M059J (cell line): ENCODE data around the gene ZNF382. TPM values are rescaled to one million over a fixed set of nuclear protein-coding genes. Genes with fewer than 3 reads are reported as not detected.
A peak's percentile ranks its signal among the peaks of the same experiment; 100 is the strongest.
"Not testable (repeated sequence)": the region's sequence is repeated elsewhere in the genome, so short reads cannot be mapped to it uniquely, and the experiment has no call there.

Source experiments
- DNase-seq: peaks from one replicate; pipeline ENCODE4 v3.0.0-alpha.2; 2012; ENCODE audit warnings: low read depth
- total RNA-seq: library from RNA; depleted of rRNA; stranded (reverse); fragments of >200 nt; shearing (Covaris generic); gene quantifications from 2 replicates; pipeline ENCODE4 v1.2.3, GENCODE V29; 2014; rRNA removed

The ZNF382 gene
- total RNA-seq: 8.3 and 12.8 TPM in 2 replicates

DNA sequence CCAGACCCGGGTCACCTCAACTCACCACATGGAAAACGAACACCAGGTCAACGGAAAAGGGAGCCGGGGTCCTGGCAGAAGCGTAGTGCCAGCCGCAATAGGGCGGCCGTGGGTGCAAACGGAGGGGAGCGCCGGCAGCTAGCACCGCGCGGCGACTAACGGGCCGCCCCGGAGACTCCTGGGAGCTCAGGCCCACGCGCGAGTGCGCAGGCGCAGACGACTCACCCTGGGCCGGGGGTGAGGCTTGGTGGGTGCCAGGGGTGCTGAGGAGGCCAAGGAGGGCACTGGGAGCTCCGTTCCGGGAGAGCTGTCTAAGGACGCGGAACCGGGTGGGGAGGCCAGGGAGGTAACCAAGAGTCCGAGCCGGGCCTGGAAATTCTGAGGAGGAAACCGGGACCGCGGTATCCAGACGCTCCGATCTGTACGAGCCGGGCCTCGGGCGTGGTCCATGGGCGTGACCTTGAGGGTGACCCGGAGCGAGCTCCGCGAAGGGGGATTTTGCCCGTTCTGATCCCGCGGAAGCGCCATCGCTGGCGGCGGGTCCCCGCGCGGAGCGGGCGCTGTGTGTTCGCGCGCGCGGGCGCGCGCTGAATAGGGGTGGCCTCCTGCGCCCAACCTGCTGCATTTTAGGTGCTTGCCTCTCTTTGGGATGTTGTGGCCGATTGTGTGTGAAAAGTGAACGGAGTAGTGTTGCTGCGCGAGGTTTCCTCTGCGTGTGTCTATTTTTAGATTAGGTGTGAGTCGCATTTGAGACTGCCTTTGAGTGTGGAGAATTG, at the start of gene ZNF382:
Gene ZNF382 (plus strand): TSS at position 213 of the 776 bp plus-strand sequence. CDS start 4,602 bp downstream, outside the sequence.
- DNase-seq: peak; percentile 64

DNA sequence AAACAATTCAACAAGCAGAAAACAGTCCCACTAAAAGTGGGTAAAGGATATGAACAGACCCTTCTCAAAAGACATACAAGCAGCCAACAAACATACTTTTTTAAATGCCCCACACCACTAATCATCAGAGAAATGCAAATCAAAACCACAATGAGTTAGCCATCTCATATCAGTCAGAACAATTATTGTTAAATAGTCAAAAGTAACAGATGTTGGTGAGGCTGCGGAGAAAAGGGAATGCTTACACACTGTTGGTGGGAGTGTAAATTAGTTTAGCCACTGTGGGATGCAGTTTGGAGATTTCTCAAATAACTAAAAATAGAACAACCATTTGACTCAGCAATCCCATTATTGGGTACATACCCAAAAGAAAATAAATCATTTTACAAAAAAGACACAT, 40.7 kb upstream of the ZNF382 start:
- no peak for DNase-seq

GRCh38 chr19:36572593-36573019, 32.5 kb upstream of the ZNF382 start:
- DNase-seq: no peak

DNA sequence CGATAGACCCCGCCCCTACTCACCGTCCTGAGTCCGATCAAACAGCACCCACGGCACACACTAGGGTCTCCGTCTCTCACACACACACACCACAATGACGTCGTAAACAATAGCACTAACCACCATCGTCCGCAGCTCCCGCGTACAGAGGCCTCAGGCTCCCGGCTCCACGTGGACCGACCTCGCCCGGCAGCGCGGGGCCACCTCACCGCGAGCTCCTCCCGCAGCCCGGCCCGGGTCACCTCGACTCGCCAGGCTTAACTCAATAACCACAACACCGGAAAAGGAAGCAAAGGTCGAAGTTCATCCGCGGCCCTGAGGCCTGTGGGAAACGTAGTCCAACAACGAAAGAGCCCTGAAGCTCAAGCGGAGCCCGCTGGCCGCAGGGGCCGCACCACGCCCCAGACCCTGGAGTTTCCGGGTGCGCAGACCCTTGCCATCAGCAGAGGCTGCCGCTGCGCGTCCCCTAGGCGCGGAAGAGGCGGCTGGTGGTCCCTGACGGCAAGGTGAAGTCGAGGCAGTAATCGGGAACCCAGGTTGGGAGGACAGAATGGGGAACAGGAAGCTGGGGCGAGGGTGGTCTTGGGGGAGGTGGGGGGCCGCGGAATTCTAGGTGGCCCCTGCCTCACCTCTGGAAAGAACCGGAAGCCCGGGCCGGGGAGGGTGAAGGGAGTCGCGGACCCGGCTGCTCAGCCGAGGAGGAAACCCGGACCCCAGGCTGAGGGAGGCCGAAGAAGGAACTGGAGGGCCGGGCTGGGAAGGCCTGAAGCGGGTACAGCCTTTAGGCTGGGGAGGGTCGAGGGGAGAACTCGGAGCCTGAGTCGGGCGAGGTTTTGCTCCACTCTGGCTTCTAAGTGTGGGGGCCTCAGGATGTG, 31.9 kb upstream of the ZNF382 start, which contains the start of gene ZNF529:
Gene ZNF529 (minus strand): TSS at position 273 of the 875 bp plus-strand sequence. CDS start 946 bp downstream, outside the sequence.
- peak; percentile 91 for DNase-seq

DNA sequence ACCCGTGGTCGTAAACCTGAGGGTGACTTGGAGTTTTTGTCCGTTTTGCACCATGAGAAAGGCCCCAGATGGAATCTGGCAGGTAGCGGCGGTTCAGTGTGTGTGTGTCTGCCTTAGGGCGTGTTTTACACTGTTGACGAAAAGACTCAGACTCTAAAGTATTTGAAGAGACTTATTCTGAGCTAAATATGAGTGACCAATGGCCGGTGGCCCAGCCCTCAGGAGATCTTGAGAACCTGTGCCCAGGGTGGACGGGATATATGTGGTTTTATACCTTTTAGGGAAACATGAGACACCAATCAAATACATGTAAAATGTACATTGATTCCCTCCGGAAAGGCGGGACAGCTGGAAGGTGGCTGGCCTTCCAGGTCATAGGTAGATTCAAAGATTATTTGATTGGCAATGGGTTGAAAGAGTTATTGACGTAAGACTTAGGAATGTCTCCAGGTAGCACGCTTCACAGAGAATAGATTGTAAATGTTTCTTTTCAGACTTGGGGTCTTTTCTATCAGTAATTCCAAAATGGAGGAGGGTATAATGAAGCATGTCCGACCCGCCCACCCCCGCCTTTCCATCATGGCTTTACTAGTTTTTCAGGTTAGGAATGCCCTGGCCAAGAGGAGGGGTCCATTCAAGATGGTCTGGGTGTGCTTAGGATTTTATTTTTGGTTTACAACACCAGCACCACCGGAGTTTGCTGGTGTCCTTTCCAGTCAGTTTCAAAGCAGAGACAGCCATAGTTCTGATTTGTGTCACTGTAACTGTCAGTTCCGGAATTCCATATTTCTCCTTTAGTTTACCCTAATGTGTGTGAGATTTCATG, 31.0 kb upstream of the ZNF382 start:
- peak; percentile 42 for DNase-seq

GRCh38 chr19:36574741-36575140, 30.4 kb upstream of the ZNF382 start:
- no peak for DNase-seq

GRCh38 chr19:36577271-36577996, 27.7 kb upstream of the ZNF382 start:
- peak; percentile 52 for DNase-seq

GRCh38 chr19:36579255-36579654, 25.9 kb upstream of the ZNF382 start:
- no peak for DNase-seq

DNA sequence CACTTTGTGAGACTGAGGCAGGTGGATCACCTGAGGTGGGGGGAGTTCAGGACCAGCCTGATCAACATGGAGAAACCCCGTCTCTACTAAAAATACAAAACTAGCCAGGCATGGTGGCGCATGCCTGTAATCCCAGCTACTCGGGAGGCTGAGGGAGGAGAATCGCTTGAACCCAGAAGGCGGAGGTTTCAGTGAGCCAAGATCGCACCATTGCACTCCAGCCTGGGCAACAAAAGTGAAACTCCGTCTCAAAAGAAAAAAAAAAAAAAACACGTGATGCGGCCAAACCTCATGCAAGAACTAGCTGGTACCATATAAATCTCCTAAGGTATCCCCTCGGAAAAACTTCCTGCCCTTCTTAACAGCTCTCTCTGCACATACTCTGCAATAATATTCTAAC, 2.4 kb upstream of the ZNF382 start:
- DNase-seq: not testable (repeated sequence)

GRCh38 chr19:36604656-36605100, 435 bp upstream of the ZNF382 start:
- DNase-seq: peak; percentile 68

GRCh38 chr19:36605877-36606478, 865 bp downstream of the ZNF382 start:
- peak; percentile 29 for DNase-seq

DNA sequence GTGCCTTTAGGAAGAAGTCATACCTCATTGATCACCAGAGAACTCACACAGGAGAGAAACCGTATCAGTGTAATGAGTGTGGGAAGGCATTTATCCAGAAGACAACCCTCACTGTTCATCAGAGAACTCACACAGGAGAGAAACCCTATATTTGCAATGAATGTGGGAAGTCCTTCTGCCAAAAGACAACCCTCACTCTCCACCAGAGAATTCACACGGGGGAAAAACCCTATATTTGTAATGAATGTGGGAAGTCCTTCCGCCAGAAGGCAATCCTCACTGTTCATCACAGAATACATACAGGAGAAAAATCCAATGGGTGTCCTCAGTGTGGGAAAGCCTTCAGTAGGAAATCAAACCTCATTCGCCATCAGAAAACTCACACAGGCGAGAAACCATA, 21.9 kb downstream of the ZNF382 start:
- no peak for DNase-seq

DNA sequence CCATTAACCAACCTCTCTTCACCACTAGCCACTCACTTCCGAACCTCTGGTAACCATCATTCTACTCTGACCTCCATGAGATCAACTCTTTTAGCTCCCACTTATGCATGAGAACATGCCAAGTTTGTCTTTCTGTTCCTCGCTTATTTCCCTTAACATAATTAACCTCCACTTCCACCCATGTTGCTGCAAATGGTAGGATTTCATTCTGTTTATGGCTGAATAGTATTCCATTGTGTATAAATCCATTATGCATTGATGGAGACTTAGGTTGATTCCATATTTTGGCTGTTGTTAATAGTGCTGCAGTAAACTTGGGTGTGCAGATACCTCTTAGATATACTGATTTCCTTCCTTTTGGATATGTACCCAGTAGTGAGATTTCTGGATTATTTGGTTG, 30.2 kb downstream of the ZNF382 start:
- no peak for DNase-seq

DNA sequence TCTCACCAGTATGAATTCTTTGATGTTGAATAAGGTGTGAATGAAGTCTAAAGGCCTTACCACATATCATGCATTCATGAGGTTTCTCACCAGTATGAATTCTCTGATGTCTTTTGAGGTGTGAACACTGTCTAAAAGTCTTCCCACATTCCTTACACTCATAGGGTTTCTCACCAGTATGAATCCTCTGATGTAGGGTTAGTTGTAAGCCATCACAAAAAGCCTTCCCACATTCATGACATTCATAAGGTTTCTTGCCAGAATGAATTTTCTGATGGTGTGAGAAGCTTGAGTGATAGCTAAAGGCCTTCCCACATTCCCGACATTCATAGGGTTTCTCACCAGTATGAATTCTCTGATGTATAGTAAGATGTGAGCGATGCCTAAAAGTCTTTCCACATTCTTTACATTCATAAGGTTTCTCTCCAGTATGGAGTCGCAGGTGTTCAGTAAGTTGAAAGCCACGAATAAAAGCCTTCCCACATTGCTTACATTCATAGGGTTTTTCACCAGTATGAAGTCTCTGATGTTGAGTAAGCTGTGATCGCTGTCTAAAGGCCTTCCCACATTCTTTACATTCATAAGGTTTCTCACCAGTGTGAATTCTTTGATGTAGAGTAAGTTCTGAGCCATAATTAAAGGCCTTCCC, 33.9 kb downstream of the ZNF382 start:
- DNase-seq: peak; percentile 5

DNA sequence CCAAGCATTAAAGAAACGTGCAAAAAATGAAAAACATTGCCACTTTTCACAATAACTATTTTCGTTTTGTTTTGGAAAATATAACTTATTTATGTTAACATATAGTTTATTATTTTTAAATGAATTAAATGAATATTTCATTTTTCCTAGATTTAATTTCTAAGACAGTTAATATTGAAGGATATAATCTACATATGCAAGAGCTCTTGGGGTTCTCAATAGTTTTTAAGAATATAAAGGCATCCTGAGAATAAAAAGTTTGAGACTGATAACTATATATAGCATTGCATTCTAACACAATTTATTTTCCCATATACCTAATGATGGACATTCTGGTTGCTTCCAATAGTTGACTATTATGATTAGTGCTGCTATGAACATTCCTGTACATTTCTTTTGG, 41.6 kb downstream of the ZNF382 start:
- DNase-seq: no peak

GRCh38 chr19:36652958-36653357, 47.8 kb downstream of the ZNF382 start:
- DNase-seq: no peak

DNA sequence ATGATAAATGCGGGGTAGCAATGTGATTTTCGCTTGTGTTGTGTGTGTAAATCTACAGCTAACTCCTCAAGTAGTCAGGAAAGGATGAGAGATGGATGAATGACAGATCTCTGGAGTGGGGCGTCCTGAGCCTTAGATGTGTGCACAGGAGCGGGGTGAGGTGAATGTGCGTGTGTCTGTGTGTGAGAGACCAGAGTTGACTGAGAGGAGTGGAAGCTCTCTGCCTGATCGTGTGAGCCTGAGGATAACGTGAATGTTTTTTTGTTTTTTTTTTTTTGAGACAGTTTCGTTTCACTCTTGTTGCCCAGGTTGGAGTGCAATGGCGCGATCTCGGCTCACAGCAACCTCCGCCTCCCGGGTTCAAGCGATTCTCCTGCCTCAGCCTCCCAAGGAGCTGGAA, 60.7 kb downstream of the ZNF382 start:
- no peak for DNase-seq

GRCh38 chr19:36668646-36669045, 63.5 kb downstream of the ZNF382 start:
- DNase-seq: no peak

DNA sequence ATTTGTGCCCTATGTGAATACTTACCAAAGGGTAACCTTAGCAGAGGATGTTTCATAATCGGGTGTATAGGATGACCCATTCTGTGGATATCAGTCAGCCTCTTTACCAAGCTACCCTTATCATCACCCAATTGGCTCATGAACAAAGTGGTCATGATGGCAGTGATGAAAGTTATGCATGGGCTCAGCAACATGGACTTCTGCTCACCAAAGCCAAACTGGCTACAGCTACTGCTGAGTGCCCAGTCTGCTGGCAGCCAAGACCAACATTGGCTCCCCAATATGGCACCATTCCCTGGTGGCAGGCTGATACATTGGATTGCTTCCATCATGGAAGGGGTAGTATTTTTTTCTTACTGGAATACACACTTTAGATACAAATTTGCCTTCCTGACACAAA, 67.3 kb downstream of the ZNF382 start:
- no peak for DNase-seq

- no peak for DNase-seq
Observed at GRCh38 chr19:36674201-36674600, 69.1 kb downstream of the ZNF382 start.
